ENCODE data around the gene TFF3.

GRCh38 chr21:42282021-42282420 lies 33.2 kb downstream of the TFF3 start:
- TF ChIP-seq YY1 (IDR thresholded peaks at IDR 0.05; ENCODE audit: insufficient read depth, insufficient read length) (no peak), SUZ12 (IDR thresholded peaks at IDR 0.05; ENCODE audit: extremely low read depth, insufficient read depth, insufficient read length) (no peak), ZNF274 (IDR thresholded peaks at IDR 0.05; ENCODE audit: low read depth, low read length) (no peak)

All from NT2/D1 (cell line).